CD8-positive, alpha-beta memory T cell (primary cell): ENCODE data around the gene AXL. TPM values are rescaled to one million over a fixed set of nuclear protein-coding genes. Genes with fewer than 3 reads are reported as not detected.
"Not testable (repeated sequence)": the region's sequence is repeated elsewhere in the genome, so short reads cannot be mapped to it uniquely, and the experiment has no call there.

Experiments
- CTCF ChIA-PET: fragments of 350-600 bp; sonication (Branson Sonifier 250); formaldehyde crosslinking; loops from one replicate; lab custom pipeline; 2021; ENCODE audit warnings: antibody characterized with exemption; lab: Charles Lee
- POLR2A ChIA-PET: fragments of 350-600 bp; sonication (Branson Sonifier 250); formaldehyde crosslinking; loops from one replicate; lab custom pipeline; 2021; ENCODE audit warnings: antibody characterized with exemption; lab: Charles Lee
- DNase-seq, 5 donors: peaks; one replicate each; pipeline versions ENCODE4 v3.0.0 to v3.0.0-alpha.2; 2020 to 2022; ENCODE audit warnings: mixed read lengths in 1 of 5
- H3K27ac ChIP-seq: one replicate; pipeline ENCODE4 v1.7.0; 2013; ENCODE audit warnings: low read depth, mild to moderate bottlenecking, low read length, moderate library complexity
- H3K27me3 ChIP-seq: 2 replicates; pipeline ENCODE4 v1.7.0; 2013; ENCODE audit warnings: low read length, mild to moderate bottlenecking; ENCODE audit not compliant: insufficient read depth, poor library complexity, severe bottlenecking
- H3K36me3 ChIP-seq: 2 replicates; pipeline ENCODE4 v1.7.0; 2013; ENCODE audit warnings: mild to moderate bottlenecking, low read length, moderate library complexity; ENCODE audit not compliant: insufficient read depth
- H3K4me1 ChIP-seq: 2 replicates; pipeline ENCODE4 v1.7.0; 2013; ENCODE audit warnings: mild to moderate bottlenecking, low read length, moderate library complexity; ENCODE audit not compliant: insufficient read depth
- H3K4me3 ChIP-seq: 2 replicates; pipeline ENCODE4 v1.7.0; 2013; ENCODE audit warnings: mild to moderate bottlenecking, low read length
- H3K9me3 ChIP-seq: 2 replicates; pipeline ENCODE4 v1.7.0; 2013; ENCODE audit warnings: mild to moderate bottlenecking, low read length
- H3K27ac Mint-ChIP-seq, 8 donors: one replicate each; pipeline ENCODE4 v1.8.0; 2020 to 2021; ENCODE audit warnings: mixed read lengths in 8 of 8, mild to moderate bottlenecking in 6 of 8, inconsistent platforms in 3 of 8, moderate library complexity in 3 of 8
- H3K27me3 Mint-ChIP-seq, 2 donors: one replicate each; pipeline ENCODE4 v1.8.0; 2020 to 2021; ENCODE audit warnings: mixed read lengths in 2 of 2, mild to moderate bottlenecking in 1 of 2, moderate library complexity in 1 of 2
- H3K36me3 Mint-ChIP-seq, 3 donors: one replicate each; pipeline ENCODE4 v1.8.0; 2020 to 2021; ENCODE audit warnings: mixed read lengths in 3 of 3, inconsistent platforms in 1 of 3, mild to moderate bottlenecking in 1 of 3
- H3K4me1 Mint-ChIP-seq, 3 donors: one replicate each; pipeline ENCODE4 v1.8.0; 2020 to 2021; ENCODE audit warnings: mixed read lengths in 3 of 3, inconsistent platforms in 1 of 3, mild to moderate bottlenecking in 1 of 3
- H3K4me3 Mint-ChIP-seq, 7 donors: one replicate each; pipeline ENCODE4 v1.8.0; 2020 to 2021; ENCODE audit warnings: mixed read lengths in 7 of 7, mild to moderate bottlenecking in 6 of 7, moderate library complexity in 4 of 7, inconsistent platforms in 2 of 7
- H3K9me3 Mint-ChIP-seq, 5 donors: one replicate each; pipeline ENCODE4 v1.8.0; 2020 to 2022; ENCODE audit warnings: mixed read lengths in 5 of 5, mild to moderate bottlenecking in 3 of 5, moderate library complexity in 2 of 5, inconsistent platforms in 1 of 5
- polyA plus RNA-seq: library from polyadenylated mRNA; unstranded; fragments of 300-500 nt; fragmentation: Illumina TruSeq; gene quantifications from one replicate; pipeline ENCODE4 v1.2.3, GENCODE V29; 2021
- total RNA-seq, 2 experiments: library from RNA; stranded (reverse); gene quantifications; one replicate each; pipeline ENCODE4 v1.2.3, GENCODE V29; 2021

AXL gene
- under 1 TPM; 0.09 to 0.11 TPM for total RNA-seq
- polyA plus RNA-seq, result 0.43 TPM

DNA sequence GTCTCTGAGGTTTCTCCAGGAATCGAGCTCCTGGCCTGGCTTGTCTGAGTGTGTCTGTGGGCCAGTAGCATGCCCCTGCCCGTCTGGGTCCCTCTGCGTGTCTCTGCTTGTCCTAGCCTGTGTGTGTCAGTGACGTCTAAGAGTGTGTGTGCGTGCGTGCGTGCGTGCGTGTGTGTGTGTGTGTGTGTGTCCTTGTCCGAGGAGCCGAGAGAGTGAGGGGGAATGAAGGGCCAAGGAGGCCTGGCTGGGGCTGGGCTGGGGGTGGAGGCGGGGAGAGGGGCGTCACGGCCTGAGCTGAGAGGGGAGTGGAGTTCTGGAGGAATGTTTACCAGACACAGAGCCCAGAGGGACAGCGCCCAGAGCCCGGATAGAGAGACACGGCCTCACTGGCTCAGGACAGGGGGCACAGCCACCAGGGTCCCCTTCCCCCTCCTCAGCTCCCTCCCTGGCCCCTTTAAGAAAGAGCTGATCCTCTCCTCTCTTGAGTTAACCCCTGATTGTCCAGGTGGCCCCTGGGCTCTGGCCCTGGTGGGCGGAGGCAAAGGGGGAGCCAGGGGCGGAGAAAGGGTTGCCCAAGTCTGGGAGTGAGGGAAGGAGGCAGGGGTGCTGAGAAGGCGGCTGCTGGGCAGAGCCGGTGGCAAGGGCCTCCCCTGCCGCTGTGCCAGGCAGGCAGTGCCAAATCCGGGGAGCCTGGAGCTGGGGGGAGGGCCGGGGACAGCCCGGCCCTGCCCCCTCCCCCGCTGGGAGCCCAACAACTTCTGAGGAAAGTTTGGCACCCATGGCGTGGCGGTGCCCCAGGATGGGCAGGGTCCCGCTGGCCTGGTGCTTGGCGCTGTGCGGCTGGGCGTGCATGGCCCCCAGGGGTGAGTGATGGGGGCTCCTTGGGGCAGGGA is at the start of gene AXL:
Gene AXL, plus strand, starts transcription at position 609 of the 893 bp plus-strand sequence. Its CDS starts 170 bp downstream, at position 779.
- Histone ChIP-seq H3K36me3 (no peaks in the 10 kb centered on the region), H3K27ac (no peak within 1 kb of the TSS), H3K4me3 (no peak within 1 kb of the TSS), H3K4me1 (no peaks in the 10 kb centered on the region), H3K27me3 (peaks cover 10% of the 10 kb centered on the region), H3K9me3 (no peaks in the 10 kb centered on the region)
- no peak for DNase-seq
- no peak within 1 kb of the TSS for H3K4me3 Mint-ChIP-seq
- CTCF ChIA-PET, result interaction anchor here (1.2 kb wide), 1 partner anchor 10 kb away, joined by 3 read pairs; no protein-coding TSS in a partner anchor
- POLR2A ChIA-PET, result no interaction called here
- H3K4me1 Mint-ChIP-seq, result peaks cover 0 to 4% (median 2%) of the 10 kb centered on the region in 3 donors
- no peaks in the 10 kb centered on the region for H3K9me3 Mint-ChIP-seq
- H3K27me3 Mint-ChIP-seq, result peaks cover 28 to 45% of the 10 kb centered on the region in 2 donors
- H3K36me3 Mint-ChIP-seq, result peaks cover 0 to 2% (median 0%) of the 10 kb centered on the region in 3 donors
- H3K27ac Mint-ChIP-seq, result peak within 1 kb of the TSS in 2 of 8 donors; percentile 59 to 61

DNA sequence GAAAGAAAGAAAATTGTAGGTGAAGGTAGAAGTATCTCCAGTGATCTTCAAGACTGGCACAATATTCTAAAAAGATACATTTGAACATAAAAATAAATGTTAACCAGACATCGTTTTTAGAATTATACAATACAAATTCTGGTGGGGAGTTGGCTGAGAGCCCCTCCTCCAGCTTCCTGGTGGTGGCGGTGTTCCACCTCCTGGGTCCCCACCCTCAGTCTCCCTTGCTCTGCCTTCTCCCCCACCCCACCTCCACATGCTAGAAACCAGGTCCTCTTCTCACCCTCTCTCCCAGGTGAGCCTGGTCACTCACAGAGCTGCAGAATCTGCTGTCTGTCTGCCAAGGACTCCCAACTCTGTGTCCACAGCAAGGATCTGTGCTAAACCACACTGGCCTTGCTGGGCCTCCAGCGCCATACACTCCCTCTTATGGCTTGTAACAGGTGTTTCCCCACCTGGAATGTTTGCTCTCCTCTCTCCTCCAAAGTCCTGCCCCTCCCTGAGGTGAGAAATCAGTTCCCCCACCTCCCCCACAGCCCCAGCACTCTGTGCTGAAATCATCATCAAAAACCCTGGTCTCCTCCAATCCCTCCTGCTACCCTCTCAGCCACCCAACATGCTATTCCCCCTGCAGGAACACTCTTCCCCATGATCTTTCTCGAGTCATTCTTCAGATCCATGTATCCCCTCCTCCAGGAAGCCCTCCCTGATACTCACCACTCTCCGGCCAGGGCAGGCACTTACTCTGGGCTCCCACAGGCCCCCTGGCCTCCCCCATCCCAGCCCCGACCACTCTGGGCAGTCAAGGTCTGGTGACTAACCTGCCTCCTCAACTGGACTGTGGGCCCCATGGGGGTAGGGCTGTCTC is 46.5 kb upstream of the AXL start:
- Mint-ChIP-seq H3K4me3 (no peak overlapping the region), H3K4me1 (peaks cover 8 to 11% (median 10%) of the 10 kb centered on the region in 3 donors), H3K27ac (peak overlapping the region in 1 of 8 donors; percentile 38), H3K9me3 (no peaks in the 10 kb centered on the region), H3K36me3 (no peaks in the 10 kb centered on the region), H3K27me3 (peaks cover 2 to 8% of the 10 kb centered on the region in 2 donors)
- CTCF ChIA-PET, result no interaction called here
- Histone ChIP-seq H3K4me1 (peaks cover 15% of the 10 kb centered on the region), H3K4me3 (no peak overlapping the region), H3K27me3 (no peaks in the 10 kb centered on the region), H3K9me3 (no peaks in the 10 kb centered on the region), H3K27ac (no peak overlapping the region), H3K36me3 (no peaks in the 10 kb centered on the region)
- POLR2A ChIA-PET, result no interaction called here
- no peak for DNase-seq

DNA sequence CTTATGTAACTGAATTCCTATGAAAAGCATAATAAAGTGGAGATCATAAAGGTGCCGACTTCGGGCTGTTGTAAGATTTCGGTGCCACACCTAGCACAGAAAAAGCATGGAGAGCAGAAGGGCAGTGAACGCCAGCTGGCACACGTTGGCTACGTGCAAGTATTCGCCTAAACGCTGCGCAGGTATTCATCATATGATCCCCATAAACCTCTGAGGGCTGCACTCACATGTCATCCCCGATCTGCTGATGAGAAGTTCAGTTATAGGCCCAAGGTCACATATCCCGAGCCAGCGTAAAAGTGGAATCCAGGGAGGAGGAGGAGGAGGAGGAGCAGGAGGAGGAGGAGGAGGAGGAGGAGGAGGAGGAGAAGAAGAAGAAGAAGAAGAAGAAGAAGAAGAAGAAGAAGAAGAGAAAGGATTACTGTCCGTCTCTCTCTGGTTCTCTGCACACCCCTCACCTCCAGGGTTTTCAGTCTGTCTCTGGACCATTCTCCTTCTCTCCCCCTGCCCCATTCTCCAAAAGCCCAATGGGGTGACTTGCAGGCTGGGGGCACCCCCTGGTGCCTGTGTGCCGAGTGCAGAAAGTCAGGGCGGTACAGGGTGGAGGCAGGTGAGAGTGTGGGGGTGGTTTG is 44.6 kb upstream of the AXL start:
- H3K27me3 ChIP-seq, result no peaks in the 10 kb centered on the region
- peaks cover 15% of the 10 kb centered on the region for H3K4me1 ChIP-seq
- Mint-ChIP-seq H3K36me3 (no peaks in the 10 kb centered on the region), H3K4me1 (peaks cover 8 to 11% (median 10%) of the 10 kb centered on the region in 3 donors), H3K9me3 (no peaks in the 10 kb centered on the region), H3K4me3 (no peak overlapping the region), H3K27me3 (peaks cover 0 to 2% of the 10 kb centered on the region in 2 donors), H3K27ac (peak overlapping the region in 1 of 8 donors; percentile 79)
- ChIA-PET POLR2A (no interaction called here), CTCF (no interaction called here)
- no peak for DNase-seq
- no peaks in the 10 kb centered on the region for H3K36me3 ChIP-seq
- no peak overlapping the region for H3K4me3 ChIP-seq
- H3K27ac ChIP-seq, result no peak overlapping the region
- no peaks in the 10 kb centered on the region for H3K9me3 ChIP-seq

DNA sequence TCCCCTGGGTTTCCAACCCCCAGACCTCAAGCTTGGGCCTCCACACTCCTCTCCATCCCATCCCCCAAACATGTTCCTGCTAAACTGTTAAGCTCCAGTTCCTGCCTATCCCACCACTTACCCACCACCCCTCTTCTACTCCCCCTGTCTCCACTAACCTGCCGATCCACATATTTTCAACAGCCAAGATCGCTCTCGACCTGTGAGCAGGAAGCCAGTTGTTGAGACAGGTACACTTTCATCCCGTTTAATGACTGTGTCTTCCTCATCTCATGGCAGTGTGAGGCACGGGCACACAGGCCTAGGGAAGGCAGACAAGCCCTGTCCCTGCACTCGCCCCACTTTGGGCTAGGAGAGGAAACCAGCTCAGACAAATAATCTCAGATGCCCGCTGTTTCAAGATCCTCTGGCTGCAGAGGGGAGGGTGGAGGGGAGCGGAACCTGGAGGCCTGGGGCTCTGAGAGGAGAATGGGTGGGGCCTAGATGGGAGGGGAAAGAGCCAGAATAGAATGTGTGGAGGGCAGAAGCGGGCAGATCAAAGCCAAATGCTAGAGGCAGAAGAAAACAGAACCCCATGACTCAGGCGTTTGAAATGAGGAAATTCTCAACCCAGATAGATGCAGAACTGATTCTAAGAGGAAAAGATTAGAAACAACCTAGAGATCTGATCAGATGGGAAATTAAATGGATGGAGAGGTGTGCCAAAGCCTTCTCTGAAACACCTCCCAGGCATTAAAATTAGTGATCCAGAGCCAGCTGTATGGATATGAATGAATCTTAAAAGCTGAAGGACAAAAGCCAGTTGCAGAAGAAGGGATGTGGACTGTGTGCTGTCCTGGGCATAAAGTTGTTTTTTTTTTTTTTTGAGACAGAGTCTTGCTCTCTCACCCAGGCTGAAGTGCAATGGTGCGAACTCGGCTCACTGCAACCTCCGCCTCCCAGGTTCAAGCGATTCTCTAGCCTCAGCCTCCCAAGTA is 42.9 kb upstream of the AXL start:
- Mint-ChIP-seq H3K36me3 (no peaks in the 10 kb centered on the region), H3K9me3 (no peaks in the 10 kb centered on the region), H3K4me3 (peak overlapping the region in 3 of 7 donors; percentile 21 to 43 (median 36)), H3K4me1 (peaks cover 8 to 11% (median 10%) of the 10 kb centered on the region in 3 donors), H3K27ac (peak overlapping the region in 4 of 8 donors; percentile 20 to 76 (median 58)), H3K27me3 (peaks cover 0 to 2% of the 10 kb centered on the region in 2 donors)
- Histone ChIP-seq H3K27me3 (no peaks in the 10 kb centered on the region), H3K4me1 (peaks cover 15% of the 10 kb centered on the region), H3K36me3 (no peaks in the 10 kb centered on the region), H3K4me3 (no peak overlapping the region), H3K27ac (no peak overlapping the region), H3K9me3 (no peaks in the 10 kb centered on the region)
- ChIA-PET CTCF (interaction anchor here (1.0 to 1.5 kb wide), 2 partner anchors 10 to 32 kb away, joined by 3 to 4 read pairs; no protein-coding TSS in a partner anchor), POLR2A (no interaction called here)
- DNase-seq, result peak in 2 of 5 donors; percentile 21 to 54

DNA sequence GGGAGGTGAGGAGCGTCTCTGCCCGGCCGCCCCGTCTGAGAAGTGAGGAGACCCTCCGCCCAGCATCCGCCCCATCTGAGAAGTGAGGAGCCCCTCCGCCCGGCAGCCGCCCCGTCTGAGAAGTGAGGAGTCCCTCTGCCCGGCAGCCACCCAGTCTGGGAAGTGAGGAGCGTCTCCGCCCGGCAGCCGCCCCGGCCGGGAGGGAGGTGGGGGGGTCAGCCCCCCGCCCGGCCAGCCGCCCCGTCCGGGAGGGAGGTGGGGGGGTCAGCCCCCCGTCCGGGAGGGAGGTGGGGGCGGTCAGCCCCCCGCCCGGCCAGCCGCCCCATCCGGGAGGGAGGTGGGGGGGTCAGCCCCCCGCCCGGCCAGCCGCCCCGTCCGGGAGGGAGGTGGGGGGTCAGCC is 38.9 kb upstream of the AXL start:
- H3K9me3 Mint-ChIP-seq, H3K36me3 Mint-ChIP-seq, H3K27ac ChIP-seq, H3K27ac Mint-ChIP-seq, CTCF ChIA-PET, H3K27me3 Mint-ChIP-seq, POLR2A ChIA-PET, H3K9me3 ChIP-seq, H3K4me3 Mint-ChIP-seq, H3K27me3 ChIP-seq, H3K36me3 ChIP-seq, H3K4me3 ChIP-seq, DNase-seq: not testable (repeated sequence)
- H3K4me1 Mint-ChIP-seq, result peaks cover 8 to 11% (median 10%) of the 10 kb centered on the region in 3 donors
- peaks cover 15% of the 10 kb centered on the region for H3K4me1 ChIP-seq

DNA sequence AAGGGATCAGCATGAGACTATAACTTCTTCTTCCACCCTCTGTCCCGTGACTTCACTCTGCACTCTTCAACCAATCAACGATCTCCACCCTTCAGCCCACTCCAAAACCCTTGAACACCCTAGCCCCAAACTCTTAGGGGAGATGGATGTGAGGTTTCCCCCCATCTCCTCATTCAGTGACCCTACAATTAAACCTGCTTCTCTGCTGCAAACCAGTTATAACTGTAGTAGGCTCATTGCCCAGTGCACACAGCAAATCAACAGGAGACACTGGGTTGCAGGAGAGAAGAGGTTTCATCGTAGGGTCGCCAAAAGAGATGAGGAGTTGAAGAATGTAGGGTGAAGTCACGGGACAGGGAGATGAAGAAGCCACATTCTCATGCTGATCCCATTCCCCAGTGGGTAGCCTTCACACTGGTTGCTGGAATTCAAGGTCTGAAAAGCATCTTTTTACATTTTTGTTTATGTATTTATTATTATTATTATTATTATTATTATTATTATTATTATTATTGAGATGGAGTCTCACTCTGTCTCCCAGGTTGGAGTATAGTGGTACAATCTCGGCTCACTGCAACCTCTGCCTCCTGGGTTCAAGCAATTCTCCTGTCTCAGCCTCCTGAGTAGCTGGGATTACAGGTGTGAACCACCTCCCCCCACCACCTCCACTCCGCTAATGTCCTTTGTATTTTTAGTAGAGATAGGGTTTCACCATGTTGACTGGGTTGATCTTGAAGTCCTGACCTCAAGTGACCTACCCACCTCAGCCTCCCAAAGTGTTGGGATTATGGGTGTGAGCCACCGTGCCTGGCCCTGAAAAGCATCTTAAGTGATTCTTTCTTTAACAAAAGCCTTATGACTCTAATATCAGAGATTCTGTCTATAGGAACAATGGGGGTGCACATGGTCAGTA is 31.8 kb upstream of the AXL start:
- no peak for DNase-seq
- peaks cover 0 to 3% (median 0%) of the 10 kb centered on the region in 5 donors for H3K9me3 Mint-ChIP-seq
- H3K36me3 Mint-ChIP-seq, result no peaks in the 10 kb centered on the region
- Histone ChIP-seq H3K36me3 (no peaks in the 10 kb centered on the region), H3K27me3 (peaks cover 7% of the 10 kb centered on the region), H3K9me3 (no peaks in the 10 kb centered on the region), H3K4me3 (no peak overlapping the region), H3K4me1 (no peaks in the 10 kb centered on the region), H3K27ac (no peak overlapping the region)
- ChIA-PET CTCF (no interaction called here), POLR2A (no interaction called here)
- peaks cover 22 to 32% of the 10 kb centered on the region in 2 donors for H3K27me3 Mint-ChIP-seq
- H3K27ac Mint-ChIP-seq, result no peak overlapping the region
- H3K4me1 Mint-ChIP-seq, result peaks cover 0 to 1% (median 0%) of the 10 kb centered on the region in 3 donors
- no peak overlapping the region for H3K4me3 Mint-ChIP-seq
